ENCODE measurements around the gene SMIM38. TPM values are rescaled to one million over a fixed set of nuclear protein-coding genes. Genes with fewer than 3 reads are reported as not detected.

SMIM38 gene
- total and polyA plus RNA-seq, 10 donors, result 0.02 to 2.0 (median 0.93) TPM

DNA sequence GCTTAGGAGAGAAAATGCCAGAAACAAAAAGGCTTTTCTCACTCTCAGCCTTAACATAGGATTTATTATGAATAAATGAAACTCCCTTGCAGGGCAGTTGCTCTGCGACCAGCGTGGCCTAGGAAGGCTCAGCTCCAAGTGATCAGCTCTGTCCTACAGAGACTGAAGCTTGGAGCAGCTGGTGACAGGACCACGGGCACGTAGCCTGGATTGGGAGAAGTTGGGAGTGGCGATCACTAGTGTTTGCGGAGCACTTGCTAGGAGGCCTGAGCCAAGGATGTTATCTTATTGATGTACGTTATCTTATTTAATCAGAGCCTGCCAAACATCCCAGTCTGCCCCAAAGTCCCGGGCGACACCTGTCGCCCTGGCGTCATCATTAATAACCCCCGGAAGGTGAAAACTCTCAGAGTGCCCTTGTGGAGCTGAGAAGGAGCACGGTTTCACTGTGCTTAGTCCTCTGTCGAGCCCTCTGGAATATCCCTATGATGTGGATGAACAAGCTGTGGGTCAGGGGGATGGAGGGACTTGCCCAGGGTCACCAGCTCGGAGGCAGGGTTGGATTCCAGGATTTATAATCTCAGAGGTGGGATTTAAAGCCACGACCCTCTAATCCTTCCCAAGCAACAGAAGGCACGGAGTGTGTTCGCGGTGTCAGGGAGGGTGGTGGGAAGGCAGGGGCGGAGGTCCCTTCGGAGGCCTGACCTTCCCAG, 40.8 kb upstream of the SMIM38 start:
- no peak for TF ChIP-seq POLR2AphosphoS5 (IDR thresholded peaks at IDR 0.05)
- no peak for TF ChIP-seq CTCF (IDR thresholded peaks at IDR 0.05 in 8 of 11, conservative IDR thresholded peaks at IDR 0.05 in 3 of 11)
- no peak for TF ChIP-seq POLR2A (IDR thresholded peaks at IDR 0.05)
- Histone ChIP-seq H3K9me3 (peaks cover 0 to 9% (median 4%) of the 10 kb centered on the region in 8 donors), H3K27me3 (replicated peaks in 1 of 7) (no peaks in the 10 kb centered on the region), H3K27ac (no peak overlapping the region), H3K36me3 (no peaks in the 10 kb centered on the region), H3K4me1 (no peaks in the 10 kb centered on the region), H3K4me3 (no peak overlapping the region)
- 86 to 91% (median 89%) methylated on average over 21 of the region's 21 CpGs for WGBS, 5 donors
- DNase-seq, result no peak
- intact Hi-C loops (cut with DNase I; ENCODE audit: low total_unique reads), result no loop called here

- Histone ChIP-seq H3K4me3 (no peak overlapping the region), H3K4me1 (no peaks in the 10 kb centered on the region), H3K27ac (no peak overlapping the region), H3K36me3 (no peaks in the 10 kb centered on the region), H3K27me3 (replicated peaks in 1 of 7) (no peaks in the 10 kb centered on the region), H3K9me3 (peaks cover 0 to 9% (median 4%) of the 10 kb centered on the region in 8 donors)
- WGBS, 5 donors, result 81 to 90% (median 86%) methylated on average over 35 to 41 of the region's 41 CpGs
- intact Hi-C loops (cut with DNase I; ENCODE audit: low total_unique reads), result no loop called here
- no peak for TF ChIP-seq POLR2A (IDR thresholded peaks at IDR 0.05)
- TF ChIP-seq POLR2AphosphoS5 (IDR thresholded peaks at IDR 0.05), result no peak
- TF ChIP-seq CTCF (IDR thresholded peaks at IDR 0.05 in 8 of 11, conservative IDR thresholded peaks at IDR 0.05 in 3 of 11), result no peak
- peak; percentile 61 for DNase-seq
Measured at GRCh38 chr11:69115586-69116560, 39.9 kb upstream of the SMIM38 start.

- H3K9me3 ChIP-seq, result peaks cover 0 to 9% (median 4%) of the 10 kb centered on the region in 8 donors
- 88 to 96% (median 91%) methylated on average over 8 to 10 of the region's 10 CpGs for WGBS, 5 donors
- H3K27me3 ChIP-seq (replicated peaks in 1 of 7), result no peaks in the 10 kb centered on the region
- no peaks in the 10 kb centered on the region for H3K36me3 ChIP-seq
- no peak overlapping the region for H3K27ac ChIP-seq
- intact Hi-C loops (cut with DNase I; ENCODE audit: low total_unique reads), result no loop called here
- DNase-seq, result peak; percentile 58
- TF ChIP-seq CTCF (IDR thresholded peaks at IDR 0.05 in 8 of 11, conservative IDR thresholded peaks at IDR 0.05 in 3 of 11) (no peak), POLR2A (IDR thresholded peaks at IDR 0.05) (no peak), POLR2AphosphoS5 (IDR thresholded peaks at IDR 0.05) (no peak)
- no peak overlapping the region for H3K4me3 ChIP-seq
- peaks cover 0 to 5% (median 0%) of the 10 kb centered on the region in 6 donors for H3K4me1 ChIP-seq
Measured at GRCh38 chr11:69116671-69117070, 39.1 kb upstream of the SMIM38 start.

GRCh38 chr11:69119190-69119589, 36.5 kb upstream of the SMIM38 start:
- Histone ChIP-seq H3K4me3 (no peak overlapping the region), H3K9me3 (peaks cover 0 to 9% (median 4%) of the 10 kb centered on the region in 8 donors), H3K27me3 (replicated peaks in 1 of 7) (peaks cover 0 to 6% (median 0%) of the 10 kb centered on the region in 7 donors), H3K27ac (no peak overlapping the region), H3K4me1 (peaks cover 9 to 25% (median 20%) of the 10 kb centered on the region in 6 donors), H3K36me3 (no peaks in the 10 kb centered on the region)
- intact Hi-C loops (cut with DNase I; ENCODE audit: low total_unique reads), result no loop called here
- DNase-seq, result no peak
- WGBS, 5 donors, result 65 to 100% (median 92%) methylated on average over 2 of the region's 2 CpGs
- TF ChIP-seq CTCF (IDR thresholded peaks at IDR 0.05 in 8 of 11, conservative IDR thresholded peaks at IDR 0.05 in 3 of 11), result no peak
- no peak for TF ChIP-seq POLR2AphosphoS5 (IDR thresholded peaks at IDR 0.05)
- no peak for TF ChIP-seq POLR2A (IDR thresholded peaks at IDR 0.05)

All from spleen (tissue), 11 donors.